HG02588 (cell line): ENCODE results near the gene TMPRSS15.

Source experiments
- ATAC-seq: cut with Tn5 transposase; IDR thresholded peaks from one replicate; pipeline ENCODE4 v1.9.1; 2021; ENCODE audit warnings: mild to moderate bottlenecking, moderate library complexity; ENCODE audit not compliant: unreplicated experiment

TMPRSS15 gene

DNA sequence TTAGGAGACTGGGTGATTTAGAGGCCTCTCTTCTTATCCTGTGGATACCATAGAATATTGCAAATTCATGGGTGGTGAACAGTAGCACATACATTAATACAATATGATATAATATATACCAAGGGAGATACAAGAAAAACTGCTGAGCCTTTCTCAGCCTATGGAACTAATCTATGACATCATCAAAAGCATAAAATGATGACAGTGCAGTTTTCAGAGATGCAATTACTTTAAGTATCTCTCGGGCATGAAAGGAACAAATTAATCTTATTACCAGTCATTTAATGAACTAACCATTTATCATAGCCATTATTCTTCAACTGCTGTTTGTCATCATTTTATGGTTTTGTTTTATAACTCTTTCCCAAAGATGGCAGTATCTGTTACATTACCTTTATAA lies 155.4 kb downstream of the TMPRSS15 start:
- no peak for ATAC-seq

DNA sequence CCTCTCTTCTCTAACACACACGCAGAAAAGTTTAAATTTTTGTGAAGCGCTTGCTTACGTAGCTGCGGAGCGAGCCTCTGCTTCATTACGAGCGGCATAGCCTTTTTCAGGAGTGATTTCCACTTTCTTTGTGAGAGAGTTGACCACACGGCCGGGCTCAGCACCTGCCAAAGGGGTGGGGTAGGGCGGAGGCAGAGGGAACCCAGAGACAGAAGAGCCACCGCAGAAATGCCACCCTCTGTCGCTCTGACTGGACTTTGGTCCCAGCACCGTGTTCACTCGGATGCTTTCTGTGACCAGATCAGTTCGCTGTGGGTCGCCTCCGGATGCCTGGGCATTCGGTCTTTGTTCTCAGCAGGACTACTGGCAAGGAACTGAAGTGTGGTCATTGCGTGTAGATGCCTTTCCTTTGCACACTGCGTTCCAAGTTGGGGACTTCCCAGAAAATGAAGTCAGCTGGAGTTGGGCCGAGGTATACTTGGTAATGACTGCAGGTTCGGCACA lies 158.1 kb downstream of the TMPRSS15 start:
- no peak for ATAC-seq

DNA sequence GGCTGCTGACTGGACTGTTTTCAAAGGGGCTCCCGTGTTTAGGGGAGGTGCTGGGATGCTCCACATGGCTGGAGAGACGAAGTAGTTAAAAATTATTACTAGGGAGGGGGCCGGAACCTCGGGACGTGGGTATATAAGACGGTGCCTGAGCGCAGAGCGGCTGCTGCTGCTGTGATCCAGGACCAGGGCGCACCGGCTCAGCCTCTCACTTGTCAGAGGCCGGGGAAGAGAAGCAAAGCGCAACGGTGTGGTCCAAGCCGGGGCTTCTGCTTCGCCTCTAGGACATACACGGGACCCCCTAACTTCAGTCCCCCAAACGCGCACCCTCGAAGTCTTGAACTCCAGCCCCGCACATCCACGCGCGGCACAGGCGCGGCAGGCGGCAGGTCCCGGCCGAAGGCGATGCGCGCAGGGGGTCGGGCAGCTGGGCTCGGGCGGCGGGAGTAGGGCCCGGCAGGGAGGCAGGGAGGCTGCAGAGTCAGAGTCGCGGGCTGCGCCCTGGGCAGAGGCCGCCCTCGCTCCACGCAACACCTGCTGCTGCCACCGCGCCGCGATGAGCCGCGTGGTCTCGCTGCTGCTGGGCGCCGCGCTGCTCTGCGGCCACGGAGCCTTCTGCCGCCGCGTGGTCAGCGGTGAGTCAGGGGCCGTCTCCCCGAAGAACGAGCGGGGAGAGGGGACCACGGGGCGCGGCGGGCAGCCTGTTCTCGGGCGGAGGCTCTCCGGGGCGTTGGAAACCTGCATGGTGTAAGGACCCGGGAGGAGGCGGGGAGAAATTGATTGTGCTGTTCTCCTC lies 158.7 kb downstream of the TMPRSS15 start, which contains the start of gene CHODL:
Gene CHODL, plus strand, starts transcription at position 163 of the 793 bp plus-strand sequence. Its CDS starts 391 bp downstream, at position 554.
- ATAC-seq: no peak

DNA sequence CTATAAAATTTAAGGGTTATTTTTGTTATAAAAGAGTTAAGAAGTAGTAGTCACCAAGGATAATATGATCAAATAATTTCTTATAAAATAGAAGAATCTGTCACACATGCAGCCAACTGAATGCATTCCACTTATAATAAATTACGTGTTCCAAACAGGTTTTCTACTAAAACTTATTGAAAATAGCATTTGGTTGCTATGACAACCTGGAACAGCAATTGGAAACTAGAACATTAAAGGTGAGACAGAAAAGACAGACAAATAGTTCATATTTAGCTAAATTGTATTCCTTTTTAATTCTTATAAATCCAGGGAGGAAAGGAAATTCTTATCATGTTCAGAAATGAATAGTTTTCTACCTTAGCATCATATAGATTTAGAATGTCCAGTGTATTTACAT lies 168.0 kb downstream of the TMPRSS15 start:
- ATAC-seq: no peak

DNA sequence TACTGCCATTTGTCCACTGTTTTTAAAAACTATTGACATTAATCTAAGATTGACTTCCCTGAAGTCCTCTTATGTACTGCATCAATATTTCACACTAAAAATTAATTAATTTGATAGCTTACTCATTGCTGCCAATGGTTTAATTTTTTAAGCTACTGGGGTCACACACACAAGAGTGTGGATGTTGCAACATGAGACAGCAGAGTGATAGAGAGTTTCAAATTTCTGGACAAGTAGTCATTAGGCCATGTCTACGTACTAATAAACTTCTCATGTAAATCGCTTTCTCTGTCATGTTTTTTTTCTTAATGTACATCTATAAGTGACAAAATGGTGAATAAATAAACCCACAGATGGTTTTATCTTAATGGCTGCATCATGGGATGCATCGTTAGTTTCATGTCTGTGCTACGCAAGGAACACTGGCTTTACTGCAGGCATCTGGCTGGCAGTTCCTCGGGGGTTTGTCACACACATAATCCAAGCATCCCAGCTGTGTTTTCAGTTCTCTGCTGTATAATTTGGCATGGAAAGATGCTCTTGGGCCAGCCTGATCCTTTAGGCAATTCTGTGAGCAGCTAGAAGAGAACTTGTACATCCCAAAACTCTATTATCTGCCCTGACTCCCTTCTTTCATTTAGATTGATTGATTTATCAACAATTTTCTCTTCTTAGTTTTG lies 175.4 kb downstream of the TMPRSS15 start:
- no peak for ATAC-seq

DNA sequence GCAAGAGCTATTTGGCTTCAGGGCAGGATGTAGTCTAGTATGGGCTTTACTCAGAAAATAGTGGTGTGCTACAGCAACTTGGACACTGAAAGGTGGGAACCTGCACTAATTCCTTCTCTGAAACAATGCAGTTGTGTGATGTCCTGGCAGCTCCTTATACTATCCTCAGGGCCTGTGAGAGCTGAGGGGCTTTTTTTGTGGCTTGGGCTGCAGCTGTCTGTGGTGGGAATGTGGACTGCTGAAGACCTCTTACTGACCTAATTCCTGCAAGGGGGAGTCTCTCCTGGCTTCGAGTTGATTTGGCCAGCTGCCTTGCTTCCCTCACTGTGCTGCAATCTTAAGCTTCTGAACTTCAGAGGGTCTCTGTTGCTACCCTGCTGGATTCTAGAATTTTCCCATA lies 181.2 kb downstream of the TMPRSS15 start:
- ATAC-seq: no peak

DNA sequence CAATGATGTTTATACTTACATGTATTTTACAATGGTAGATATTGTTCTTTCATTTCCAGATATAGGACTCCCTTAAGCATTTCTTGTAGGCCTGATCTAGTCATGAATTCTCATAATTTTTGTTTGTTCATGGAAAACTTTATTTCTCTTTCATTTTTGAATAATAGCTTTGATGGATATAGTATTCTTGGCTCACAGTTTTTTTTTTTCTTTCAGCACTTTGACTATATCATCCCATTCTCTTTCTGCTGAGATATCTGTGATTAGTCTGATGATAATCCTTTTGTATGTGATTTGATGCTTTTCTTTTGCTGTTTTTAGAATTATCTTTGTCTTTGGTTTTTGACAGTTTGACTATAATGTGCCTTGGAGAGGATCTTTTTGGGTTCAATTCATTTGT lies 183.1 kb downstream of the TMPRSS15 start:
- ATAC-seq: no peak
